K562 (cell line): Measurements from ENCODE around the gene DNAJC6. TPM values are rescaled to one million over a fixed set of nuclear protein-coding genes. Genes with fewer than 3 reads are reported as not detected.
A peak's percentile ranks its signal among the peaks of the same experiment; 100 is the strongest.

ENCODE experiments used
- CBFB ChIP-seq: sonication (generic); formaldehyde crosslinking; IDR thresholded peaks from 2 replicates; pipeline ENCODE4 v1.4.0; 2020; ENCODE audit warnings: mild to moderate bottlenecking, missing genetic modification reagents
- CCAR2 ChIP-seq: fragments of 200-400 bp; formaldehyde crosslinking; IDR thresholded peaks from 2 replicates; pipeline ENCODE4 v1.6.1; 2017; ENCODE audit warnings: mild to moderate bottlenecking, low read depth, low read length
- CREBBP ChIP-seq: IDR thresholded peaks from one replicate; pipeline ENCODE4 v1.6.1; 2012; ENCODE audit warnings: low read depth, mild to moderate bottlenecking, control low read depth, inconsistent platforms, low read length
- CTBP1 ChIP-seq: fragments of 450-650 bp; IDR thresholded peaks from 2 replicates; pipeline ENCODE4 v1.6.1; 2016; ENCODE audit warnings: borderline replicate concordance
- DPF2 ChIP-seq: fragments of 450-650 bp; IDR thresholded peaks from 2 replicates; pipeline ENCODE4 v1.6.1; 2016
- HNRNPK ChIP-seq: fragments of 200-400 bp; formaldehyde crosslinking; IDR thresholded peaks from one replicate; pipeline ENCODE4 v1.6.1; 2018; ENCODE audit warnings: mild to moderate bottlenecking, low read depth, low read length; ENCODE audit not compliant: poor library complexity, severe bottlenecking
- HNRNPL ChIP-seq: fragments of 200-400 bp; formaldehyde crosslinking; IDR thresholded peaks from 2 replicates; pipeline ENCODE4 v1.6.1; 2017; ENCODE audit warnings: low read depth, mild to moderate bottlenecking, low read length
- MAX ChIP-seq: sonication (generic); formaldehyde crosslinking; IDR thresholded peaks from 2 replicates; pipeline ENCODE4 v1.9.0; 2022; ENCODE audit warnings: mild to moderate bottlenecking, missing genetic modification reagents
- NFXL1 ChIP-seq: fragments of 450-650 bp; formaldehyde crosslinking; IDR thresholded peaks from 2 replicates; pipeline ENCODE4 v1.4.0; 2021; ENCODE audit warnings: mild to moderate bottlenecking
- NR2C1 ChIP-seq, 2 experiments: fragments of 450-650 bp; IDR thresholded peaks; 2 replicates each; pipeline ENCODE4 v1.6.1; 2017; ENCODE audit warnings: mild to moderate bottlenecking in 2 of 2, antibody characterized with exemption in 1 of 2, inconsistent platforms in 1 of 2, missing compliant biosample characterization in 1 of 2, missing genetic modification characterization in 1 of 2
- POLR2A ChIP-seq: fragments of 450-650 bp; conservative IDR thresholded peaks from 2 replicates; pipeline ENCODE4 v1.6.1; 2016
- PRMT5 ChIP-seq: sonication (generic); formaldehyde crosslinking; IDR thresholded peaks from 2 replicates; pipeline ENCODE4 v1.5.0; 2020; ENCODE audit warnings: missing genetic modification reagents
- PTTG1 ChIP-seq: fragments of 450-650 bp; IDR thresholded peaks from 2 replicates; pipeline ENCODE4 v1.6.1; 2016; ENCODE audit warnings: low read depth, mild to moderate bottlenecking, missing genetic modification characterization, missing compliant biosample characterization
- SMAD1 ChIP-seq: fragments of 150-350 bp; IDR thresholded peaks from 2 replicates; pipeline ENCODE4 v1.6.1; 2014; ENCODE audit warnings: low read length, low read depth; ENCODE audit not compliant: partially characterized antibody
- SRF ChIP-seq, 2 experiments: fragments of 250-450, 450-650 bp in 1 of 2; sonication (Bioruptor Pico) in 1 of 2; sonication (generic) in 1 of 2; formaldehyde crosslinking; IDR thresholded peaks; 2 replicates each; pipeline versions ENCODE4 v1.5.0 to v1.5.1; 2020 to 2022; ENCODE audit warnings: mild to moderate bottlenecking in 1 of 2, missing genetic modification reagents in 1 of 2
- SRSF7 ChIP-seq: fragments of 200-400 bp; formaldehyde crosslinking; optimal IDR thresholded peaks from 2 replicates; pipeline ENCODE3; 2017; ENCODE audit warnings: mild to moderate bottlenecking, low read depth, low read length
- TARDBP ChIP-seq: fragments of 450-650 bp; IDR thresholded peaks from 2 replicates; pipeline ENCODE4 v1.6.1; 2016
- ZBTB7A ChIP-seq: IDR thresholded peaks from 2 replicates; pipeline ENCODE4 v1.6.1; 2011; ENCODE audit warnings: low read depth, mild to moderate bottlenecking, low read length, moderate library complexity, borderline replicate concordance; ENCODE audit not compliant: control insufficient read depth
- ZNF124 ChIP-seq: sonication (generic); formaldehyde crosslinking; IDR thresholded peaks from 2 replicates; pipeline ENCODE4 v1.8.1; 2022; ENCODE audit warnings: missing genetic modification reagents
- ZNF224 ChIP-seq: sonication (generic); formaldehyde crosslinking; IDR thresholded peaks from 2 replicates; pipeline ENCODE4 v1.8.0; 2022; ENCODE audit warnings: mild to moderate bottlenecking, missing genetic modification reagents
- ZNF274 ChIP-seq: IDR thresholded peaks from 2 replicates; pipeline ENCODE4 v1.6.1; 2011; ENCODE audit warnings: low read depth, mild to moderate bottlenecking, low read length, moderate library complexity, borderline replicate concordance
- ZNF707 ChIP-seq: fragments of 250-450 bp; sonication (Bioruptor Pico); conservative IDR thresholded peaks from 2 replicates; pipeline ENCODE4 v1.8.0; 2022; ENCODE audit warnings: inconsistent platforms, mild to moderate bottlenecking, moderate library complexity
- ZNF75A ChIP-seq: fragments of 450-650 bp; formaldehyde crosslinking; IDR thresholded peaks from 2 replicates; pipeline ENCODE4 v1.4.0; 2020; ENCODE audit warnings: mild to moderate bottlenecking
- polyA plus RNA-seq, 8 experiments: library from polyadenylated mRNA; depleted of rRNA in 4 of 8; stranded (reverse) in 5 of 8; unstranded in 3 of 8; fragments of >200 nt; fragmentation: Nextera tagmentation in 2 of 8; fragmentation: Illumina TruSeq in 1 of 8; extraction: Ambion mirVana in 2 of 8; extraction: Trizol in 1 of 8; gene quantifications; 2 replicates each; pipeline versions ENCODE4 v1.2.1 to v1.2.3, GENCODE V29; 2011 to 2014; ENCODE audit warnings: inconsistent platforms in 1 of 8, missing spikeins in 1 of 8
- total RNA-seq, 7 experiments: library from RNA; depleted of rRNA in 6 of 7; stranded (reverse); fragments of >200 nt in 6 of 7; fragmentation: Illumina TruSeq in 2 of 7; extraction: Trizol in 2 of 7; gene quantifications; 2 replicates each; pipeline versions ENCODE4 v1.2.1 to v1.2.3, GENCODE V29; 2011 to 2021; ENCODE audit warnings: low replicate concordance in 1 of 7
- TF ChIP-seq, protein P1 (sequence below): fragments of 450-650 bp; formaldehyde crosslinking; IDR thresholded peaks from 2 replicates; pipeline ENCODE4 v1.4.0; 2020; ENCODE audit warnings: mild to moderate bottlenecking, moderate library complexity

The DNAJC6 gene
- total and polyA plus RNA-seq, 9 of the 15 experiments (the other 6 are each of a cell fraction or from before 2014, with no cell fraction given), result 6.7 to 78.7 (median 28.0) TPM

DNA sequence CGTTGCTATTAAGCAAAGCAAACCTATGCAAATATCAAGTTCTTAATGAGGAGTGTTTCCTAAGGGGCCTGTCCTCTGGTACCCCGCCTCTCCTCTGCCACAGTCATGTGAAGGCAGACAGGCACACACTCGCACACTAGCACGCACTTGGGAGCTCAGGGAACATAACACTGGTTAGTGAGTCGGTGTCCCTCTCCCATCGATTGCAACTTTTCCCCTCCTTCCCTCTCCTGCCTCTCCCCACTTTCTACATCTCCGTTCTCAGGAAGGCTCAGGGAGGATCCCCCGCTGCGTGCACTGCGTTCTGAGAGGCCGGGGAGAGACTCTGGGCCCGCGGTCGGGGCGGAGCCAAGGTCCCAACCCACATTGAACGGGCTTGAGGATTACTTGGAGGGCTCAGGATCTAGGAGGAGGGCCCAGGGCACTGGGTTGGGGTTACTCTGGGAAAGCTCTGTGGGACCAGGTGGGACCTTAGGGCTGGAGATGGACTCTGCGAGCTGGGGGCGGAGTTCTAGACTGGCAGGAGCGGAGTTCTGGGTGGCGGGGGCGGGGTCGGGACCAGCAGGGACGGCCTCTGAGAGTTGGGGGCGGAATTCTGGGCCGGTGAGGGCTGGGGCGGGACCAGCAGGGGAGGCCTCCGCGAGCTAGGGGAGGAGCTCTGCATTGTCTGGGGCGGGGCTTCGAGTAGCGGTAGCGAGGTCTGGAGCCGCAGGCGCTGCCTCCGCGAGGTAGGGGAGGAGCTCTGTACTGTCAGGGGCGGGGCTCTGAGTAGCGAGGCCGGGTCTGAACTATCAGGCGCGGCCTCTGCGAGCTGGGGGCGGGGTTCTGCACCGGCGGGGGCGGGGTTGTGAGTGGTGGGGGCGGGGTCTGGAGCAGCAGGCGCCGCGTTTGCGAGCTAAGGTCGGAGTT is 110.6 kb downstream of the DNAJC6 start (continued):
- TF ChIP-seq, protein P1, sequence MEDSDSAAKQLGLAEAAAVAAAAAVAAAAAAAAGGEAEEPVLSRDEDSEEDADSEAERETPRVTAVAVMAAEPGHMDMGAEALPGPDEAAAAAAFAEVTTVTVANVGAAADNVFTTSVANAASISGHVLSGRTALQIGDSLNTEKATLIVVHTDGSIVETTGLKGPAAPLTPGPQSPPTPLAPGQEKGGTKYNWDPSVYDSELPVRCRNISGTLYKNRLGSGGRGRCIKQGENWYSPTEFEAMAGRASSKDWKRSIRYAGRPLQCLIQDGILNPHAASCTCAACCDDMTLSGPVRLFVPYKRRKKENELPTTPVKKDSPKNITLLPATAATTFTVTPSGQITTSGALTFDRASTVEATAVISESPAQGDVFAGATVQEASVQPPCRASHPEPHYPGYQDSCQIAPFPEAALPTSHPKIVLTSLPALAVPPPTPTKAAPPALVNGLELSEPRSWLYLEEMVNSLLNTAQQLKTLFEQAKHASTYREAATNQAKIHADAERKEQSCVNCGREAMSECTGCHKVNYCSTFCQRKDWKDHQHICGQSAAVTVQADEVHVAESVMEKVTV (CRISPR knock-in tag), result no peak
- no peak for TF ChIP-seq NR2C1 (IDR thresholded peaks at IDR 0.05)
- no peak for TF ChIP-seq NR2C1 (tag; IDR thresholded peaks at IDR 0.05)
- no peak for TF ChIP-seq PRMT5 (CRISPR knock-in tag)
- TF ChIP-seq TARDBP, result no peak
- TF ChIP-seq SRSF7, result no peak
- TF ChIP-seq SMAD1, result no peak
- TF ChIP-seq CTBP1, result peak; percentile 72; the same call in 1 of the 2 replicates
- no peak for TF ChIP-seq PTTG1 (tag)
- TF ChIP-seq DPF2, result peak; percentile 64
- no peak for TF ChIP-seq CCAR2
- TF ChIP-seq HNRNPL, result no peak
- TF ChIP-seq ZNF224, result no peak
- no peak for TF ChIP-seq ZNF274
- TF ChIP-seq ZBTB7A, result no peak
- TF ChIP-seq ZNF75A (CRISPR knock-in tag), result no peak
- no peak for TF ChIP-seq ZNF124
- TF ChIP-seq CBFB (CRISPR knock-in tag), result 0 out of 2 replicates have a peak, but pooled peaks have one; percentile 33
- no peak for TF ChIP-seq CREBBP
- TF ChIP-seq POLR2A, result peak; percentile 66
- TF ChIP-seq NFXL1 (CRISPR knock-in tag), result no peak
- 0 out of 2 replicates have a peak, but pooled peaks have one; percentile 35 for TF ChIP-seq MAX (CRISPR knock-in tag)
- TF ChIP-seq SRF (CRISPR knock-in tag; IDR thresholded peaks at IDR 0.05), result peak in 1 of 2 experiments; percentile 26; a peak in 1 of 4 replicates
- TF ChIP-seq HNRNPK, result no peak
- no peak for TF ChIP-seq ZNF707 (CRISPR knock-in tag)
